ENCODE measurements around the gene ANTXRL. TPM values are rescaled to one million over a fixed set of nuclear protein-coding genes. Genes with fewer than 3 reads are reported as not detected.
"Not testable (repeated sequence)": the region's sequence is repeated elsewhere in the genome, so short reads cannot be mapped to it uniquely, and the experiment has no call there.

Gene ANTXRL
- polyA plus RNA-seq, 3 donors, result not detected

DNA sequence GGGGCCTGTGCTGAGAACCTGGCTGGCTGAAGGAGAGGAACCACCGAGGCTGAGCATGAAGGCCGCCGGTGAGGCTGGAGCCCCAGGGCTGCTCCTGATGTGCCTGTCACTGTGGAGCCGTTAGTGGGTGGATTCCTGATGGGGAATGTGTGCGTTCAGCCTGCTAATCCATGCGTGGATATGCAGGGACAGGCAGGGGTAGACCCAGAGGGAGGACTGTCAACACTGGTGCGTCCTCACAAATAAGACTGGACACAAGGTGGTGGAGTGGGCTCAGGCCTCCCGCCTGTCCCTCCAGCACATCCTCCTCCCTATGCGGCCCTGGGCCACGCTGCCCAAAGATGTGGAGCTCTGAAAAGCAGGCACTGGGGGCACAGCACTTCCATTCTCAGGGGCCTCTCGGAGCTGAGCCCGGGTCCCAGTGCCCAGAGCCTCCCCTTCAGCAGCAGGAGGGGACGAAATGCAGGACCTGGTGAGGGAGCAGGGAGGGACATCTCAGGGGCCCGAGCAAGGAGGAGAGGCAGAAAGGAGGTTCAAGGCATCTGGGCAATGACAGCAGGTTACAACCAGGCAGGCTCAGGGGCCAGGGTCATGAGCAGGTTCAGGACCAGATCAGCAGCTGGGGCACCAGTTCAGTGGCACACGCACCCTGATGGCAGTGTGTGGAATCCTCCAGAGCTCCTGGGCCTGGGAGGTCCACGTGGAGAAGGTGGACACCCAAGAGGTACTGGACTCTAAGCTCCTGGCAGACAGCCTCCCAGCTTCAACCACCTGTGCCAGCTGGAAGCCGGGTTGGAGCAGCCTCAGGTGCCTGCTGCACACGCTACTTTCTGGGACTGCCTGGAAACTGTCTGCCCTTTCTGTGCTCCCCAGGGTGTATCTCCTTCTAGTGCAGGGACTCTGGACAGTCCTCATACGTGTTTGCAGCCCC, 33.5 kb upstream of the ANTXRL start:
- no peak for DNase-seq (ENCODE audit: extremely low read depth in 1 of 11, low read depth in 9 of 11, low spot score in 4 of 11)

DNA sequence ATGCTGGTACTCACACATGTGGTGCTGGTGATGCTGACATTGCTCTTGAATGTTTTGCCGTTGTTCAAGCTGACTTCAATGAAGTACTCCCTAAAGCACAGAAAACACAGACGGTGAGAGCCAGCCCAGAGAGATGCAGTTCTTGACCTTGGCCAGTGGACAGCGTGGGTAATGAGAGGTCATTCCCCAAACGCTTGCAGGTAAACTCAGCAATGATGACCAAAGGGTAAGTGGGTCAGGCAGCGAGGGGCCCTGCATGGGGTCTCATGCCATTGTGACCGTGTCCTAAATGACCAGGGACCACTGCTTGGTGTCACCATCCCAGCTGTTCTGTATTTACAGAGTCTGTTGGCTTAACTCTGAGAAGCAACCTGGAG, 32.8 kb upstream of the ANTXRL start:
- DNase-seq (ENCODE audit: extremely low read depth in 1 of 11, low read depth in 9 of 11, low spot score in 4 of 11), result no peak

DNA sequence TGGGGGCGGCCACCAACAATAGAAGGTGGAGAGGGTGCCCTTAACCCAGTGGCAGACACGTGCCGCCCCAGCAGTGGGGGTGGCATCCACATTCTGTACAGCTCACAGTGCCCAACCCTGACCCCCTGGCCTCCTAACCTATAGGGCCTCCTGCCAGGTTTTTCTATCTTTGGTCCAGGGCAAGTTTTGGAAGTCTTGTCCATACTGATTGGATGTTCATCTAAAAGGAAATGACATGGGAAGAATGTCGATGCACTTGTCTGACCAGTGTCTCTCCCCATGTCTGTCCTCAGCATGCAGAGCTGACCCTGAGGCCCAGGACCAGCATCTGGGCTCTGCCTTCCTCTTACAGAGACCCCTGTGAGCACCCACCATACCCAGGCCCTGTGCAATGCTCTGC, 32.3 kb upstream of the ANTXRL start:
- DNase-seq (ENCODE audit: extremely low read depth in 1 of 11, low read depth in 9 of 11, low spot score in 4 of 11), result no peak

DNA sequence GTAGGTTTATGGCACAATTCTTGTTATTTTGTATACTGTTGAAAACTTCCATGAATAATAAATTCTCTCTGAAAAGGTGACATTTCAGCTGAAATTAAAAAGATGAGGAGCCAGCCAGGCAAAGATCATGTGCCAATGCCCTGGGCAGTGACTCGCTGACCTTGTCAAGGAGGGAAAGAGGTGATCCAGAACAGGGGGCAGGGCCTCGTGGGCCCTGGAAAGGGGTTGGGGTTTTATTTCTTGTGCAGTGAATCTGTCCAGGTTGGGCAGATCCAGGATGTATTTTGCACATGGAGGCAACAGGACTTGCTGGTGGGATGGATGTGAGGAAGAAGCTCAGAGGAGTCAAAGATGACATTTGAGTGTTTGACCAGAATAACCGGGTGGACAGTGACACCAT, 31.6 kb upstream of the ANTXRL start:
- not testable (repeated sequence) for DNase-seq (ENCODE audit: extremely low read depth in 1 of 11, low read depth in 9 of 11, low spot score in 4 of 11)

DNA sequence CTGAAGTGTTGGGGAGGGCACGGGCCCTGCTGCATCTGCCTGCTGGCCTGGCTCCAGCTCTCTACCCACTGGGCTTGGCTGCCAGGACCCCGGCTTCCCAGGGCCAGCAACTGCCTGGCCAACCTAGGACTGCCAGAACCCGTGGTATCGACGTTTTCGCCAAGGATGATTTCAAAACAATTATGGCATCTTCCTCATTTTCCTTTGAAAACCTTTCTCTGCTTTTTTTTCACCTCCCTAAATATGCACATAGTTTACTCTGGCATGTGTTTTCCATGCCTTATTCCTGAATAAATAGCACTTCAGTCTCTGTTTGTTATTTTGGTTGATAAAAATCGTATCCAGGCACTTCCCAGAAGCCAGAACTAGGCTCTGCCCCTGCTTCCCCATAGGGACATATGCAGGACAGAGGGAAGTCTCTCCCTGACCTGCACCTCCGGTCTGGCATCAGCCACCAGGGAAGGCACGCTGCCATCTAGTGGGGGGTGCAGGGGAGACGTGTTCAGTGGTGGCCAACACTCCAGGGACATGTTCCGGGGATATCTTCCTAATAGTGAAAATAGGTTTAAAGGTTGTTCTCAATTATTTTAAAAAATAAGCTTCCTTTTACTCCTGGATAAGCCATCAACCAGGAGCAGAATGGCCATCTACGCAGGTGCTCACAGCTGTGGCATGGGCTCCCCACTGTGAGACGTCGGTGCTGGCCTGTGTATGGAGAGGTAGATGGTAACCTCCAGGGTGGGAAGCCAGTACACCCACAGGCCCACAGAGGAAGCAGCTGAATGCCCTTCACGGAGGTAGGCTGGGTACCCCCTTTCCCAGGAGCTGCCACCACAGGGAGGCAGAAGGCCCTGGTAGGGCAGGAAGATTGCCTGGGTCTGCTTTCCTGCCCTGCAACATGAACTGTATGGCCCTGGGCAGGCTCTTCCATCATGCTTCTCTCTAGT, 30.7 kb upstream of the ANTXRL start:
- DNase-seq (ENCODE audit: extremely low read depth in 1 of 11, low read depth in 9 of 11, low spot score in 4 of 11), result peak in 6 of 11 donors; percentile 0 to 27 (median 14)

DNA sequence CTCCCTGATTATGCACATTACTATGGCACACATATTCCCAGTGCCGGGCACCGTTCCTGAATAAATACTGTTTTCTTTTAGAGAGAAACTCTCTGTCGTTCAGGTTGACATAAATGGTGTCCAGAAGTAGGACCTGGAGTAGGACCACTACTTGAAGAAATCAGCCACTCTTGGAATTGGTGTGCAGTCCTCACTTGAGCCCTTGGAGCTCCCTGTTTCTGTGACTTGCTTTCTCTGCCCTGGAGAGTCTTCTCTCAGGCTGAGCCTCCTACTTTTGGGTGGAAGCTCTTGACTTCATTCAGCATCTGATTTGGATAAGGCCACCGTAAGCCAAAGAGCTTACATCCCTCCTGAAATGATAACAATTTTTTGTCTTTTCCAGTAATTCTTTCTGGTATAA, 29.7 kb upstream of the ANTXRL start:
- DNase-seq (ENCODE audit: extremely low read depth in 1 of 11, low read depth in 9 of 11, low spot score in 4 of 11), result no peak

DNA sequence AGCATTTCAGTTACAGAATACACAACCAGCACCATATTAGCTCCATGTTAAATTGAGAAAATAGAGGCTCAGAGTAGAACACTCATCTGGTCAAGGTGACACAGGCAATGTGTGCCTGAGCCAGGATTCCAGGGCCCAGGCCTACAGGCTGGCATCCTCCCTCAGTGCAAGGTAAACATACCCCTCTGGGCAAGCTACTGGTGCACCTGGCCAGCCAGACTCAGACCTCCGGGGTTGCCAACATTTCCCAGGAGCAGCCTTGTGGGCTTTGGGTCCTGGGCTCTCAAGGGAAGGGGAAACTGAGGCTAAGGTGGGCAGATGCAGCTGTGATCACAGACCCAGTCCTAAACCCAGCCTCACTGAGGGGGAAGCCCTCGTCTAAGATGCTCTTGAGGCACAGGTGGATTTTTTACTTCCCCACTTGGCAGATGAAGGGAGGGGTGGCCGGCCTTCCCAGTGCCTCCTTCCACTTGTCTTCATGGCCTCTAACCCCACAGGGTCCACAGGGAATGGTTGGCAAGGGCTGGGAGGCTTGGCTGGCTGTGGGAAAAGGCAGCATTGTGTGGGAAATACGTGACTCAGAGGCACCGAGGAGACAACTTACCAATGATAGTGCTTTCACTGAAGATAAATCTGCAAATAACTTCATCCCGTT, 23.8 kb upstream of the ANTXRL start:
- DNase-seq (ENCODE audit: extremely low read depth in 1 of 11, low read depth in 9 of 11, low spot score in 4 of 11), result not testable (repeated sequence)

DNA sequence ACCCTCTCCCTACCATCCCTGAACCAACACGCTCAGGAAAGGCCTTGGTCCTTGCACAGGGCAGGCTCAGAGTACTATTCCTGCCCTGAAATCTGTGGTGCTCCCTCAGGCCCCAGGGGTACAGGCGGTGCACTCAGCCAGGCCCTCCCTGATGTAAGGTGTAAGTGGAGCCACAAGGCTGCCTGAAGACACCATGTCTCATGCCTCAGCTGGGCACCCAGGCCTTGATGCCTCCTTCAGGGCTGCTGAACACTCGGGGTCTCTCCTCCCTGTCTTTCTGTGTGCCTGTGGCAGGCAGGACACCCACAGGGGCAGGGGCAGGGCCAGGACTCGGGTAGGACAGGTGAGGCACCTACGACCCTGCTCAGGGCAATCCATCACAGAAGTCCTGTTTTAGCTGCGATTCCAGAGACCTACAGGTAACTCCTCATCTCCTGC, 22.9 kb upstream of the ANTXRL start:
- DNase-seq (ENCODE audit: extremely low read depth in 1 of 11, low read depth in 9 of 11, low spot score in 4 of 11), result no peak

DNA sequence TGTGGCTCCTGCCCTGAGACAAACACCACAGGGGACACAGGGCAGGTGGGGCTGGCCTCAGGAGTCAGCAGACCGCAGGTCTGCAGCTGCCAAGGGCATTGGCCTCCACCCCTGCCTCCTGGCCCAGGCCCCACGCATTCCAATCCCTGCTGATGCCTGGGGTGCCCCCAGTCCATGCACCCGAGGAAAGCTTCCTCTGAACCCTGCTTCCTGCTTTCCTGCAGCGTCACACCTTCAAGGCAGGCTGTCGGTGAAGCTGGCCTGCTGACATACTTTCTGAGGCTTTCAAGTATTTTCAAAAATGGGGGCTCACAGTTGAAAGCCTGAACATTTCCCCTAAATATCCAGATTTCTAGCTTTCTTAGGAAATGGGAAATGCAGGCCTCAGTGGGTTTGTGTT, 22.5 kb upstream of the ANTXRL start:
- DNase-seq (ENCODE audit: extremely low read depth in 1 of 11, low read depth in 9 of 11, low spot score in 4 of 11), result no peak

DNA sequence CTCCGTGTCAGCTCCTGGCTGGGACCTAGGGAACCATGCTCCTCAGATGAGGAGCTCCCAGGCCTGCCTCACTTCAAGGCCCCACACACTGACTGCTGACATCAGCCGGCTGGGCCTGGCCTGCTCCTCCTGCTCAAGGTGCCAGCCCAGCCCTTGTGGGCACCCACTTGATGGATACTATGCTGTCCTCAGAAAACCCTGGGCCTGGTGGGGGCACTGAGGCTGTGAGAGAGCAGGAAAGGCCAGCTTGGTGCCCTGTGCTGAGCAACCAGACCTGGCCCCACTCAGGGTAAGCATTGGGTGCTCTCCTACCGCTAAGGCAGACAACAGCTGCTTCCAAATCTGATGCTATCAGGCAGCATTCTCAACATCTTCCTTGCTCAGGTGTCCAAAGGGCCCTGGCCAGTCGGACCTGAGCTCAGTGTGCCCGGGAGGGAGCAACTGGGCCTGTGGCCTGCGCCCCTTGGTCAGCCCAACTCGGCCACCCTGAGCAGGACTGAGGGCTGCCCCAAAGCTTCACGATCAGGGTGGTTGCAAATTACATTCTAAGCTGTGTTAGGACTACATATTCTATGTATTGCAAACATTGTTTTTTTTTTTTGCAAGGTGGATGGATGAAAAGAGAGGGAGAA, 21.9 kb upstream of the ANTXRL start:
- DNase-seq (ENCODE audit: extremely low read depth in 1 of 11, low read depth in 9 of 11, low spot score in 4 of 11), result no peak

DNA sequence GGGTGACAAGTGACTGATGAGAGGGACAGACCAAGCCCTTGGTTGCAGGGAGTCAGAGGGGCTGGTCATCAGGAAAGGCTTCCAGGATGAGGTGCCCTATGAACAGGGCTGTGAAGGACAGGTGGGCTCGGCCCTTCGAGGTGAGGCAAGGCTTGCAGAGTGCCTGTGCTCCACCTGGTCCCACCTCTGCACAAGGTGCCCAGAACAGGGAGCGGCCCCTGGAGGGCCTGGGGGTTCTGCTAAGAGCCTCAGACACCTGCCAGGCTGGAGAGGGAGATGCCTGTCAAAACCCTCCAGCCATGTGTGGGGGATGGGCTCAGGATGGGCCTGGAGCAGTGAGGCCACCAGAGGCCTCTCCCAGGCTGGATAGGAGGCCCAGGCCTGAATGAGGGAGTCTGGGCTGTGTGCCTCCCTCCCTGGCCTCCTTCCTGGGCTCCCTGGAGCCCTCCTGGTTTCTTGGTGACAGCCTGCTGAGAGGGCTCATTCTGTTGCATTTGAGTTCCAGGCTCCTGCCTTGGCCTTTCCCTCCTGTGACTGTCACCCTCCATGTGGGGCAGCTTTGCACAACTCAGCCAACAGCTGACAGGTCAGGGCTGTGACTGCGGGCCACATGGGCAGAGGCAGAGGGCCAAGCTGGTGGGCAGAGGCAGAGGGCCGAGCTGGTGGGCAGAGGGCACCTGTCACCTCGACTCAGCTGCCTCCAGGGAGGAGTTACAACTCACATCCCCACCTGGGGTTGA, 21.1 kb upstream of the ANTXRL start:
- DNase-seq (ENCODE audit: extremely low read depth in 1 of 11, low read depth in 9 of 11, low spot score in 4 of 11), result not testable (repeated sequence)

DNA sequence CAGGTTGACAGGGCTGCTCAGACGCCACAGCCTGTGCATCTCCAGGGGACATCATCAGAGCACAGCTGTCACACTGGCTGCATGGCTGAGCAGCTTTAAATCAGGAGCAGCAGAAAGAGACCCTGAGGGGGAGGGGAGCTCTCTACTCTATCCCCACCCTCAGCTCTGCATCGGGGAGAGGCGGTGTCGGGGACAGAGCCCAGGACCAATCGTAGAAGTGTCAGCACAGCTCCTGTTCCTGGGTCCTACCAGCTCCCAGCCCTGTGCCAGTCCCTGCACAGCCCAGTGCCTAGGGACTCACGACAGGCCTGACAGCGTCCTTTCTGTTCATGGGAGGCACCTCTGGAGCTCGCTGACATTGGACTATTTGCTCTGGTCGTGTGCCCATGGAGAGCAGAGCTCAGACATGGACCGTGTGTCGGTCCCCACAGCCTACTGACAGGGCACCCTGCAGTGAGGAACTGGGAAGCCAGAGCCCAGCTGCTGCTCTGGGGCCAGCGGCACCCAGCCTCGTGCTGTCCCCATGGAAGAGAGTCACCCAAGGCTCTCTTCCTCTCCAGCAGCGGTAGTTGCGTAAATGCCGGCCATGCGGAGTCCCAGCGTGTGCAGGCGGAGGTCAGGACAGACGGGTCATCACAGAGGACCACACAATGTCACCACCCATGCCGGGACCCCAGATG, 20.4 kb upstream of the ANTXRL start:
- no peak for DNase-seq (ENCODE audit: extremely low read depth in 1 of 11, low read depth in 9 of 11, low spot score in 4 of 11)

DNA sequence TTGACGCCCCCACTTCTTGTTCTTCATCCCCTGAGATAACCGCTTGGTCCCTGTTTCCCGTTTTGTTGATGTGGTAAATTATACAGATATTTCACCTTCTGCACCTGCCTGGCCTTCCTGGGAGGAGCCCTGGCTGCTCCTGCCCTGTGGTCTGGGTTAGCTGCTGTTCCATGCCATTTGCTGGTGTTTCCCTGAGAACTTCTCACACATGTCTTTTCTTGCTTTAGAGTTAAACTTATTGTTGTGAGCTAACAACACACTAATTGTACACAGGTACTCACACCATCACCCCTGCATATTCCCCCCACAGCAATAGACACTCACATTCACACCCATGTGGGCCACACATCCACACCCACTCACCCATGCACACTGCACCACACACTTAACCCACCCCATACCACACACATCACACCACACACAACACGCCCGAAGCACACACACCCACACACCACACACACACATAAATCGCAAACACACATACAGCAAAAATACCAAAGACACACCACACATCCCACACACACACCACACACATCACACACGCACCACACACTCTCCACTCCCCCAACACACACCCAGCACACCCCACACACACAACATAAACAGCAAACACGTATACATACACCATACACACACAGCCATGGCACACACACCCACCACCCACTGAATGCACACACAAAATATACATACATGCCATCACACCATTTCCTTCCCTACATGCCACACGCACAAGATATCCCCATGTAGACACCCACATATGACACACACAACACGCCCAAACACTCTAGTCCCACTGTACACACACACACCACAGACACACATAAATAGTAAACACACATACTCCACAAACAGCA, 19.4 kb upstream of the ANTXRL start:
- no peak for DNase-seq (ENCODE audit: extremely low read depth in 1 of 11, low read depth in 9 of 11, low spot score in 4 of 11)

DNA sequence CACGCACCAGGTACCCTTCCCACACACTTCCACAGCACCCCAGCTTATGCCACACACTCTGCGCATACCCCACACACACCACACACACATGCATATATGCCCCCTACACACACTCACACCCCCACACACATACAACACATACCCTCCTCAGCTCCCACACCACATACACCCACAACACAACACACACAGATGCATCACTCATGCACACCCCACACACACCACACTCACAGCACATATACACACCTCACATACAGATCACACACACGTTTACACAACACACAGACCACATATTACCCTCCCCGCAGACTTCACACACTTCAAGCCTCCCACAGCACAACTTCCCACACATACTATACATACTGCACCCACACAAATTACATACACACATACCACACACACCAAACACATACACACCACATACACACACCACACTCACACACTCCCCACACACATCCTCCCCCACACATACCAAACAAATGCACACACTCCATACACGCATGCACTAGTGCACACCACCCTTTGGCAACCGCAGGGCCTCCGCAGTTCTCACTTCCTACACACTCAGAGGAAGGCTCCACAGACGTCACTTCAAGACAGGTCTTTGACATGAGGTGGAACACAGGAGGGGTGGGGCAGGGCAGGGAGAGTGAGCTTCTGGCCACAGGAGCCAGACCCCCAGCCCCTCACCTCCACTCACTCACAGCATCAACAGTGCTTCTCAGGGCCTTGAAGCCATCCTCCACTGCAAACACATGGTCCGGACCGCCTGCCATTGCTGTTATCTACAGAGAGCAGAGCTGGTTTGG, 18.5 kb upstream of the ANTXRL start:
- DNase-seq (ENCODE audit: extremely low read depth in 1 of 11, low read depth in 9 of 11, low spot score in 4 of 11), result no peak

DNA sequence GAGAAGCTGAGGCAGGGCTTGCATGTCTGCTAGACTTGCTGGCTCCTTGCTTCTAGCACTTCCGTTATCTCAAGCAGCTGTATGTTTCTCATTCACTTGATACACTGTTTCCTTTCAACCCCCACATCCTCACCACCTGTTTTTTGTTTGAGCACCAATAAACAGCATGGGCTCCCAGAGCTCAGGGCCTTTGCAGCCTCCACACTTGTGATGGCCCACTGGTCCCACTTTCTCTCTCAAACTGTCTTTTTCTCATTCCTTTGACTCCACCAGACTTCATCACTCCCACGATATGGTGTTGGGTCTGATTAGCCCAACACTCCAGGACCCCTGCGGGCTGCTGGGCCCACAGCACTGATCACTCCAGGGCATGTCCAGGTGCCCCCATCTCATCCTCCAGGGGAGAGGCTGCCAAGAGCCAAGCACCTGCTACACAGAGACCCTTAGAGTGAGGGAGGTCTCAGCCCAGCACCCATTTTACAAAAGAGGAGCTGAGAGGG, 17.2 kb upstream of the ANTXRL start:
- DNase-seq (ENCODE audit: extremely low read depth in 1 of 11, low read depth in 9 of 11, low spot score in 4 of 11), result not testable (repeated sequence)
